Measurements from ENCODE around the gene TEX48. TPM values are rescaled to one million over a fixed set of nuclear protein-coding genes. Genes with fewer than 3 reads are reported as not detected.

Gene TEX48, protein sequence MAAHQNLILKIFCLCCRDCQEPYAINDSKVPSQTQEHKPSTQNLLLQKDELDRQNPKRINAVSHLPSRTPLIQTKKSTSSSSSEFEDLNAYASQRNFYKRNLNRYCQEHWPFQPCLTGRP
- total RNA-seq (2014; rRNA removed; shearing (Covaris generic)), result not detected in 2 replicates

GRCh38 chr9:114681594-114682332, at the start of gene TEX48:
TSS of gene TEX48 (minus strand) at chr9:114682192. CDS start at chr9:114671723, 10,469 bp downstream.

GRCh38 chr9:114657705-114658104, 24.3 kb downstream of the TEX48 start, which contains the start of gene TEX53:
TSS of gene TEX53 (minus strand) at chr9:114657805. CDS start at chr9:114657774, 31 bp downstream.

Other genes with a start within 250 kb of the TEX48 start
- gene WHRN, start 176.7 kb downstream of the TEX48 start, total RNA-seq (2014; rRNA removed; shearing (Covaris generic)), result 7.1 and 7.4 TPM in 2 replicates
- gene ATP6V1G1, start 94.4 kb downstream of the TEX48 start, total RNA-seq (2014; rRNA removed; shearing (Covaris generic)), result 143 and 158 TPM in 2 replicates
- gene TMEM268, start 70.9 kb downstream of the TEX48 start, total RNA-seq (2014; rRNA removed; shearing (Covaris generic)), result 12.4 and 12.5 TPM in 2 replicates
- gene TEX53, start 24.4 kb downstream of the TEX48 start, total RNA-seq (2014; rRNA removed; shearing (Covaris generic)), result not detected in 2 replicates
- gene TNFSF15, start 123.8 kb upstream of the TEX48 start, total RNA-seq (2014; rRNA removed; shearing (Covaris generic)), result not detected in 2 replicates
- gene TNFSF8, start 248.4 kb upstream of the TEX48 start, total RNA-seq (2014; rRNA removed; shearing (Covaris generic)), result not detected in 2 replicates

Measured in A375 (cell line).